ENCODE results near the gene TUBGCP3.

The TUBGCP3 gene

DNA sequence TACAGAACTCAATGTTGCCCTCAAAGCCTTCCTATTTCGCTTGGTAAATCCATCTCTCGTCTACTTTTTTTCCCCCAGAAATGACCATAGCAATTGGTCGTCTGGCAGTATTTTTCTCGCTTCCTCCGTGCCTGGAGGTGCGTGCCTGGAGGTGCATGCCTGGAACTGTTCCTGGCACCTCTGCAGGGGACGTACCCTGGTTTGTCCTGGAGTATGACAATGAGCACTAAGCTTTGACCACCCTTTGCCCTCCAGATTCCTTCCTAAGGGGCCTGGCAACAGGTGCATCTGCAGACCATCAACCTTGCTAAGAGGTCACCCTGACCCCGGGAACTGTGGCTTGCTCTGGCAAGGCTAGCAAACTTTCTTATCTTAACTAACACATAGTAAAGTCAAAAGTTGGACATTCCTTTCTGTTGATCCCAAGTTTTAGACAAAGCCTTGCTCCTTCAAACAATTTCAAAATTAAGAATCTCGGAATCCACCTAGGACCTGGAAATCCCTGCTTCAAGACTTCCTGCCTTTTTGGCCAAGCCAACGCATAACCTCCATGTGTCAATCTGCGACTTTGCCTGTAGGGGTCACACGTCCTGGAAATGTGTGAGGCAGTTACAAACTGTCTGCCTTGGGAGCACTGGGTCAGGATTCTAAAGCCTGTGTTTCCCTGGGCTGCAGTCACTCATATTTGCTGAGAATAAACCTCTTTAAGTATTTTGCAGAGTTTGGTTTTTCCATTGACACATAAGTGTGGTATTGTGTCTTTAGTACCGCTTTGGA lies 28.8 kb upstream of the TUBGCP3 start:
- peak; percentile 20 for DNase-seq (ENCODE audit: low spot score)

DNA sequence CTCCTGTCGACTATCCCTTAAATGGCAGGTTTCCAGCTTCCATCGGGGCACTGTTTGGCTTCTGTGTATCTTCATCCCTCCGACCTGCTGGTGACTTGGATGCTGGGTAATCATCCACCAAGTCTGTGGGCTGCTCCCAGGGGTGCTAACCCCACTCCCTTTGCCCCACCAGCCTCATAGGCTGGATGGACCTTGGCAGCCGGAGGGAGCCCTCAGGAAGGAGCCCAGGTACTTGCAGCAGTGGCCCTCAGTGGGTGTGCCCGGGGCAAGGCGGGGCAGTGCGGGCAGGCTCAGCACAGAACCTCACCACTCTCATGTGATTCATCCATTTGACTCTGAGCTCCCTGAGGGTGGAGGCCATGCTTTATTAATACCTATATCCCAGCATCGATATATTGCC lies 27.4 kb upstream of the TUBGCP3 start:
- DNase-seq (ENCODE audit: low spot score), result no peak

- no peak for DNase-seq (ENCODE audit: low spot score)
These were observed 26.9 kb upstream of the TUBGCP3 start for GRCh38 chr13:112614835-112615234.

DNA sequence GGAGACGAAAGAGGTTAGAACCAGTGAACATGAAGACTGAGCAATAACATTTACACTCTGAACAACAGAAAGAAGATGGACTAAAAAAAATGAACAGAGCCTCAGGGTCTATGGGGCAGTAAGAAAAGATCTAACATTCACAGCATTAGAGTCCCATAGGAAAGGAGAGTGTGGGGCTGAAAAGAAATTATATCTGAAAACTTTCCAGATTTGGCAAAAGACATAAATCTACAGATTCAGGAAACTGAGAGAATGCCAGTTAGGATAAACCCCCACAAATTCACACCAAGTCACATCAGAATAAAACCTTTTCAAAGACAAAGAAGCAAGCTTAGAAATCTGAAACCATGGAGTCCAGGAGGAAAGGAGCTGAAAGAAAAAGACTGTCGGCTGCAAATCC lies 20.3 kb upstream of the TUBGCP3 start:
- no peak for DNase-seq (ENCODE audit: low spot score)

DNA sequence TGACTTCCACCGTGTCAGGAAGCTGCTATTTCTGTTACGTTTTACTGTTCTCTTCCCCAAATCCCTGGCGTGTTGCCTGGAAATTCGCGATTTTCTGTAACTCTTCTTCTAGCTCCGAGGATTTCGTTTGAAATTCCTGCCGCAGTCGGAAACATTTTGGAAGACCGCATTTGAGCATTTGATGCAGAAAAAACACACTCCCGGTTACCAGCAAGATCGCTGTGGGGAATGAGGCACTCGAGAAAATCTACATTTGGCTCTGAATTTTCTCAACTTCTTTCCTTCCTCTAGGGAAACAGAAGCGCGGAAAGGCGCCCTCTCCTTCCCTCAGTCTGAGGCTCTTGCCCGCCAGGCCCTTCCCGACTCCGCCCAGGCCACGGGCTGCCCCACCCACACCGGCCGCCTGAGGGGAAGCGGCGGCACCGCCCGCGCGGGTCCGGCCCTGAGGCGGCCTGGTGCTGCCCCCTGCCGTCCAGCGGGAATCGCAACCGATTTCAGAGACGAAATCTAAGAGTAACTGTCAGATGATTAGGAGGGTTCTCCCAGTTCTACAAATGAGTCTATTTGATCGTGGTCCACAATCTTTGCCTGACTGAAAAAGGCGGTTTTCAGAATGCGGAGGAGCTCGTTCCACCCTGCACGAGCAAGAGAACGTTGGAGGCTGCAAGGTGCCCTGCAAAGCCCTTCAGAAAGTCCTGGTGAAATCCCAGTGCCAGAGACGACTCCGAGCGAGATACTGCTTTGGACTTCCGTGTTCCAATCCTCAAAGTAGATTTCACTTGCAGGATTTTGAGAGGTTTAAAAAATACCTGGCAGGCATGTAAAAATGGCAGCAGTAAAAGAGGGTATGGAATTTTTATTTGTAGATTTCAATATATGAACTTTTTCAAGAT lies 18.4 kb upstream of the TUBGCP3 start:
- peak; percentile 87 for DNase-seq (ENCODE audit: low spot score)

GRCh38 chr13:112605531-112605990 lies 17.6 kb upstream of the TUBGCP3 start:
- DNase-seq (ENCODE audit: low spot score), result no peak

- no peak for DNase-seq (ENCODE audit: low spot score)
These were observed 15.8 kb upstream of the TUBGCP3 start for GRCh38 chr13:112603641-112604225.

DNA sequence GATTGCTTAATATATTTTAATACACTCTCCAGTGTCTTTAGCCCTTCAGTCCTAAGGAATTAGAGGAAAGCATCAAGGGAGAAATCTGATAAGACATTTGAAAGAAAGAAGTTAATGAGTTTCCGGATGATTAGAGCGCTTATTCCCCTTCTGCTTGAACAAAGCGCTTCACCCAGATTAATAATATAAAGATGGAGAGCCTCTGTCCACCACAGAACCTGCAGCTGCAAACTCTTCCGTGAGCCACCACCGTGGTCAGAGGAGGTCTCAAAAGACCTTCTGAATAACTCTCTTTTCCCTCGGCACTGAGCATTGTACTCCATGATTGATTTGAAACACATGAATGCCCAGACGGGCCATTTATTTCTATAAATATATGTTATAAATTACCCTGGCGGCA lies 14.2 kb upstream of the TUBGCP3 start:
- DNase-seq (ENCODE audit: low spot score), result no peak

DNA sequence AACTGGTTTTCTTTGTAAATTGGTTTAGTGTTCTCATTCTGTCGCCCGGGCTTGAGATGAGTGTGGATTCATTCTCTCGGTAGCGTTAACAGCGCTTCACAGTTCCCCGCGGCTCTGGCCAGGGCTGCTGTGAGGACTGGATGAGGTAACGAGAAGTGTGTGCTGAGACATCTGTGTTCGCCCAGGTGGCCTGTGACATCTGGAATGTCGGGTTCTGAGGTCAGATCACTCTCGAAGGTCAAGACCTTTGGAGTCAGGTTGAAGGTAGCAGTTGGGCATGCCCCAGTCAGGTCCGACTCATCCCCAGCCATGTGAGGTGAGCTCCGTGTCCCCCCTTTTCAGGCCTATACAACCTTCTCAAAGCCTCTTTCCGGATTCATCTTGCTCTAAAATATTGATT lies 13.4 kb upstream of the TUBGCP3 start:
- no peak for DNase-seq (ENCODE audit: low spot score)

DNA sequence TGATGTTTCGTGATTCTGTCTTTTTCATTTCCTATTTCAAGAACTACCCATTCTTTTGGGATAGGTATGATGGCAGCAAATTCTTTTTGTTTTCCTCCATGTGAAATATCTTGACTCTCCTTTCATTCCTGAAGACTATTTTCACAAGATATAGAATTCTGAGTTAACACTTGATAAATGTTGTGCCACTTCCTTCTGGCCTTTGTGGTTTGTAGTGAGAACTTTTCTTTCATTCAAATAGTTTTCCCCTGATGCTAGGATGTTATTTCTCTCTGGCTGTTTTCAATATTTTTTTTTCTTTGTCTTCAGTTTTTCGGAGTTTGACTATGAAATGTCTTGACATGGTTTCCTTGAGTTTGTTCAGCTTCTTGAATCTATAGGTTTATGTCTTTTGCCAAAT lies 8.3 kb upstream of the TUBGCP3 start:
- no peak for DNase-seq (ENCODE audit: low spot score)

GRCh38 chr13:112592647-112593046 lies 4.7 kb upstream of the TUBGCP3 start:
- DNase-seq (ENCODE audit: low spot score), result no peak

GRCh38 chr13:112592181-112592580 lies 4.2 kb upstream of the TUBGCP3 start:
- no peak for DNase-seq (ENCODE audit: low spot score)

DNA sequence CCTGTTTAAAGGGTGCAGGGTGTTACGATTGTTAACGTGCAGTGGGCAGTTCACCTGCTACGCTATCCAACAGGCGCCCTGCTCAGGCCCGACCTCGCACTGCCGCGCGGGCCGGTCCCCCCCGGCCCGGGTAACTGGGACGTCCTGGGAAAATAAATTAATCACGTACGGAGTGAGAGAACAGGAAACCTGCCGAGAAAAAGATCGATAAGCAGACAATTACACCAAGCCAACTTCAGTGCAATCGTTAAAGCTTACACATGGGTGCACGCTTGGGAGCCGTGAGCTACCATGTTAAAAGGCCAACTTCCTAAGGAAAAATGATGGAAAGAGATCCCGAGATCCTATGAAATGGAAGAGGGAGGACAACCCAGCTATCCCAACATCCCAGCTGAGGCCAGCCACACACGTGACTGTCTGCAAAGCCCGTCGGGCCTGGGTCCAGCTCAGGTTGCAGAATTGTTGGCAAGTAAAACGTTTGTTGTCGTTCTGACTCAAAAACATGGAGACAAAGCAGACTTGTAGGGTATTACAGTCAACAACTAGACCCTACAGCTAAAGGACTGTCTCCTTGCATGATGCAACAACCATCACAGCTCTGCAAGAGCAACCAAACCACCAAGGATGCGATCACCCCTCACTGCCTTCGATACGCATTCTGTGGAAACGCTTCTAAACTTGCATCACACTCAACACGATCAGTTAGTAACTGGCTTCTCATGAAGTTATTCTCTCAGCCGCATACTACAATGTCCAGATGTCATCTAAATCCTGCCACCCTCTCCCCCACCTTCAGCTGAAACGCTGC lies 741 bp upstream of the TUBGCP3 start:
- no peak for DNase-seq (ENCODE audit: low spot score)

DNA sequence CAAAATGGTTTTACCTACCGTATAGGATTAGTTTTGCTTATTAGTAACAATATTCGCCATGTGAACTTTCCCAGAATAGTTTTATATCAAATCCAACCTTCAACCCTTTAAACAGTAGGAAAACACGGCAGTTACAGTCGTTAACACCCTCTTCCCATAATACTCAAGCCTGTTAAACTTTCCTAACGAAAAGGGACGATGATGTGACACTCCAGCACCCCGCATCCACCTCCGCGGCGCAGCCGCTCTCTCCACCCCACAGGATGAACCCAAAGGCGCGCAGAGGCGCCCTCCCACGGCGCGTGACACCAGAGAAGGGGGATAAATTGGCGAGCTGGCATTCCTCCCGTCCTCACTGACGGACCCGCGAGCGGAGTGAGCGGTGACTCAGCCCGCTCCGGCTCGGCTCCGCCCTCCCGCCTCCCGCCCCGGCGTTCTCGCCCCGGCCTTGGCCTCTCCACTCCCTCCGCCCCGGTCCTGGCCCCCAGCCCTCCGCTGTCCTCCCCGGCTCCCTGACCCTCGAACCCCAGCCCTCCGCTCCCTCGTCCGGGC lies 665 bp downstream of the TUBGCP3 start:
- DNase-seq (ENCODE audit: low spot score), result peak; percentile 53

GRCh38 chr13:112586334-112586960 lies 1.5 kb downstream of the TUBGCP3 start:
- DNase-seq (ENCODE audit: low spot score), result no peak

DNA sequence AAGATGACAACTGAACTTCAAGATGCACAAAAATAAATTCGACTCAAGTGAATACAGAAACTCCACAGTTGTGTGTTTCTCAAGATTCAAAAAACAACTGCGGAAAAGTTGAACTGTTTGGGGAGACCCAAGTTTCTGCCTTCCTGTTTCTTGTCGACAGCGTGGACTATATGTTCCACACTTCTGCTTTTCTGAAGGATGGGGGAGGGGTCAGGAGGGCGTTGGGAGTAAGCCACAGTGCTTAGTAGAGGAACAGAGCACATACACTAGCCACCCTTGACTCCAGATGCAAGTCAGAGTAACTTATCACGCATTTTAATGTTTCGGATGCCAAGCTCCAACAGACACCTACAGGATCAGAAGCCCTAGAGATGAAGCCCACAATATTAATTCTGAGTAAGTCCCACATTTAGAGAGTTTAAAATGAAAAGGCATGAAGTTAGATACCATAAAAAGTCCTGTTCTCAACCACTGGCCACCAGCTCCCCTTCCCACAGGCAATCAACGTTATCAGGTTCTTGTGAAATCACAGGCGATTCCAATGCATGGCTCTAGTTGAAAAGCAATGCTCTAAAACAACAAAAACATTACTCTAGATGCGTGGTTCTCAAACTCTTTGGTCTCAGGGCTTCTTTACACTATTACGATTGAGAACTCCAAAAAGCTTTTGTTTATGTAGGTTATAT lies 4.2 kb downstream of the TUBGCP3 start:
- DNase-seq (ENCODE audit: low spot score), result peak; percentile 48

- no peak for DNase-seq (ENCODE audit: low spot score)
These were observed 5.7 kb downstream of the TUBGCP3 start for GRCh38 chr13:112582263-112582662.

DNA sequence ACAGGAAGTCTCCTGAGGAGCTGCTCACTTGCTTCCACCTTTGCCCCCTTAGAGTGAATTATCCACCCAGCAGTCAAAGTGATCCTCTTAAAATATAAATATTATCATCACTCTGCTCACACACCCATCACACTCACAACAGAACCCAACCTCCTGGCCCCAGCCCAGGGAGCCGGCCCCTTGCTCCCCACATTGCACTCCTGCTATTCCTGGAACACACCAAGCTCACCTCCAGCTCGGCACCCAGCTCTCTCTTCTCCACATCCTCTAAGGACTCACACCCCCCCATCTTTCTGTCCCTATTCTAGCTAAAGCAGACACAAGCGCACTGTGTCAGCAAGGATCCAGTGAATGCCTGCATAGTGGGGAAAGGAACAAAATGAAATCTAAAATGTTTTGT lies 7.0 kb downstream of the TUBGCP3 start:
- DNase-seq (ENCODE audit: low spot score), result no peak

DNA sequence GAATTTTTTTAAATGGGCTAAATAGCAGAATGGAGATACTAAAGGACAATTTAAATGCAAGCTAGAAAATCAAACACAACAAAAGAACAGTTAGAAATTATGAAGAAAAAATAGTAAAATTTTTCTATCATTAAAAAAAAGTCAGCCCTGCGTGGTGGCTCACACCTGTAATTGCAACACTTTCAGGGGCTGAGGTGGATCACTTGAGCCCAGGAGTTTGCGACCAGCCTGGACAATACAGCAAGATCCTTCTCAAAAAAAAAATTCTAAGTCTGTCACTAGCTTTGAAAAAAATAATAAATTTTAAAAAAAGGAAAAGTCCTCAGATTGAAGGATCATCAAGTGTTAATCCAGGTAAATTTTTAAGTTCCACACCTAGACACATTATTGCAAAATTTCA lies 7.7 kb downstream of the TUBGCP3 start:
- no peak for DNase-seq (ENCODE audit: low spot score)

DNA sequence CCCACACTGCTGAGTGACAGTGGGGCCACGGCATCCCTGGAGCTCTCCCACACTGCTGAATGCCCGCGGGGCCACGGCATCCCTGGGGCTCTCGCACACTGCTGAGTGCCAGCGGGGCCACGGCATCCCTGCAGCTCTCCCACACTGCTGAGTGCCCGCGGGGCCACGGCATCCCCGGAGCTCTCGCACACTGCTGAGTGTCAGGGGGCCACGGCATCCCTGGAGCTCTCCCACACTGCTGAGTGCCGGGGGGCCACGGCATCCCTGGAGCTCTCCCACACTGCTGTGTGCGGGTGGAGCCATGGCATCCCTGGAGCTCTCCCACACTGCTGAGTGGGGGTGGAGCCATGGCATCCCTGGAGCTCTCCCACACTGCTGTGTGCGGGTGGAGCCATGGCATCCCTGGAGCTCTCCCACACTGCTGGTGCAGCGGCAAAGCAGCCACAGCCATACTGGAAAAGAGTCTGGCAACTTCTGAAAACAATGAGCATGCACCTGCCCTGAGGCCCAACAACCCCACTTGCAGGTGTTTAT lies 8.6 kb downstream of the TUBGCP3 start:
- DNase-seq (ENCODE audit: low spot score), result no peak

Data from globus pallidus (tissue), 1 donor.